GM18858 (cell line): ENCODE measurements around the gene PRDM4.

Source experiments
- ATAC-seq: cut with Tn5 transposase; IDR thresholded peaks from one replicate; pipeline ENCODE4 v1.9.1; 2021; ENCODE audit not compliant: unreplicated experiment

The PRDM4 gene

GRCh38 chr12:107760809-107761501 is at the start of gene PRDM4:
PRDM4 (minus strand) TSS chr12:107761137; CDS start chr12:107760515, 622 bp downstream.
- peak; percentile 93 for ATAC-seq

GRCh38 chr12:107807471-107808150 is 46.7 kb upstream of the PRDM4 start:
- no peak for ATAC-seq

- no peak for ATAC-seq
Observed at GRCh38 chr12:107805488-107806180, 44.7 kb upstream of the PRDM4 start.

- no peak for ATAC-seq
Observed at GRCh38 chr12:107803092-107803491, 42.2 kb upstream of the PRDM4 start.

GRCh38 chr12:107801150-107801549 is 40.2 kb upstream of the PRDM4 start:
- no peak for ATAC-seq

GRCh38 chr12:107798580-107798979 is 37.6 kb upstream of the PRDM4 start:
- ATAC-seq: no peak

- ATAC-seq: no peak
Observed at GRCh38 chr12:107794451-107794850, 33.5 kb upstream of the PRDM4 start.

GRCh38 chr12:107791465-107792089 is 30.6 kb upstream of the PRDM4 start:
- ATAC-seq: no peak

GRCh38 chr12:107788690-107789458 is 27.9 kb upstream of the PRDM4 start:
- ATAC-seq: no peak

- no peak for ATAC-seq
Observed at GRCh38 chr12:107788281-107788680, 27.3 kb upstream of the PRDM4 start.

GRCh38 chr12:107783406-107784376 is 22.8 kb upstream of the PRDM4 start:
- peak; percentile 53 for ATAC-seq

- no peak for ATAC-seq
Observed at GRCh38 chr12:107782067-107782466, 21.1 kb upstream of the PRDM4 start.

- ATAC-seq: no peak
Observed at GRCh38 chr12:107780298-107780697, 19.4 kb upstream of the PRDM4 start.

GRCh38 chr12:107779077-107779831 is 18.3 kb upstream of the PRDM4 start:
- ATAC-seq: peak; percentile 68

- no peak for ATAC-seq
Observed at GRCh38 chr12:107778383-107779025, 17.6 kb upstream of the PRDM4 start.

- ATAC-seq: no peak
Observed at GRCh38 chr12:107776171-107776570, 15.2 kb upstream of the PRDM4 start.

GRCh38 chr12:107775093-107775721 is 14.3 kb upstream of the PRDM4 start:
- no peak for ATAC-seq
